CD14-positive monocyte (primary cell): Measurements from ENCODE around the gene AFF1. TPM values are rescaled to one million over a fixed set of nuclear protein-coding genes. Genes with fewer than 3 reads are reported as not detected.

Experiments used
- DNase-seq, 3 donors: peaks; one replicate each; pipeline ENCODE4 v3.0.0-alpha.2; 2011 to 2022
- H2AFZ ChIP-seq: 2 replicates; pipeline ENCODE4 v1.6.0; 2012; ENCODE audit warnings: mild to moderate bottlenecking, low read depth, low read length, inconsistent platforms; ENCODE audit not compliant: insufficient read depth, poor library complexity, severe bottlenecking
- H3K27ac ChIP-seq, 2 donors: 1 replicate in 1 of 2; 2 replicates in 1 of 2; pipeline ENCODE4 v1.5.1; 2012 to 2013; ENCODE audit warnings: low read length in 2 of 2, control low read depth in 1 of 2, inconsistent platforms in 1 of 2, low read depth in 1 of 2, mild to moderate bottlenecking in 1 of 2
- H3K27me3 ChIP-seq, 2 donors: one replicate each; pipeline versions ENCODE4 v1.6.0 to v1.6.1; 2011 to 2013; ENCODE audit warnings: low read length in 2 of 2; ENCODE audit not compliant: control insufficient read depth in 2 of 2, insufficient read depth in 2 of 2
- H3K36me3 ChIP-seq, 2 donors: replicated peaks in 1 of 2; 1 replicate in 1 of 2; 2 replicates in 1 of 2; pipeline versions ENCODE4 v1.5.1 to v1.6.1; 2012 to 2013; ENCODE audit warnings: low read length in 2 of 2, control low read depth in 1 of 2, inconsistent platforms in 1 of 2, mild to moderate bottlenecking in 1 of 2; ENCODE audit not compliant: insufficient read depth in 2 of 2, control insufficient read depth in 1 of 2
- H3K4me1 ChIP-seq, 2 donors: 1 replicate in 1 of 2; 2 replicates in 1 of 2; pipeline versions ENCODE4 v1.5.1 to v1.6.1; 2012 to 2013; ENCODE audit warnings: low read length in 2 of 2, control low read depth in 1 of 2, inconsistent platforms in 1 of 2, mild to moderate bottlenecking in 1 of 2, moderate library complexity in 1 of 2; ENCODE audit not compliant: insufficient read depth in 2 of 2, control insufficient read depth in 1 of 2
- H3K4me2 ChIP-seq: replicated peaks from 2 replicates; pipeline ENCODE3; 2012; ENCODE audit warnings: low read length, moderate library complexity, mild to moderate bottlenecking; ENCODE audit not compliant: poor library complexity, severe bottlenecking; ENCODE audit errors: extremely low read depth
- H3K4me3 ChIP-seq, 3 experiments: fragments of 200-600 bp in 1 of 3; sonication (generic) in 1 of 3; replicated peaks in 1 of 3; 1 replicate in 2 of 3; 2 replicates in 1 of 3; pipeline ENCODE4 v1.5.1; 2011 to 2013; ENCODE audit warnings: low read length in 3 of 3, mild to moderate bottlenecking in 3 of 3, control low read depth in 2 of 3, low read depth in 2 of 3, inconsistent platforms in 1 of 3, moderate library complexity in 1 of 3
- H3K79me2 ChIP-seq: 2 replicates; pipeline ENCODE4 v1.6.0; 2012; ENCODE audit warnings: mild to moderate bottlenecking, control low read depth, inconsistent platforms, low read length, moderate library complexity; ENCODE audit not compliant: insufficient read depth
- H3K9ac ChIP-seq: 2 replicates; pipeline ENCODE4 v1.6.0; 2017; ENCODE audit warnings: low read length, mild to moderate bottlenecking; ENCODE audit not compliant: insufficient read depth, poor library complexity, severe bottlenecking
- H3K9me3 ChIP-seq, 2 donors: replicated peaks in 1 of 2; 1 replicate in 1 of 2; 2 replicates in 1 of 2; pipeline versions ENCODE4 v1.5.1 to v1.6.1; 2012 to 2013; ENCODE audit warnings: low read length in 2 of 2, control low read depth in 1 of 2; ENCODE audit not compliant: control insufficient read depth in 1 of 2, insufficient read depth in 1 of 2
- H4K20me1 ChIP-seq: 2 replicates; pipeline ENCODE4 v1.6.0; 2012; ENCODE audit warnings: mild to moderate bottlenecking, low read length, control low read depth, moderate library complexity; ENCODE audit not compliant: insufficient read depth
- H3K27ac Mint-ChIP-seq, 7 donors: one replicate each; pipeline ENCODE4 v1.8.0; 2020; ENCODE audit warnings: mild to moderate bottlenecking in 7 of 7, mixed read lengths in 7 of 7, moderate library complexity in 6 of 7, inconsistent platforms in 2 of 7
- H3K27me3 Mint-ChIP-seq, 3 donors: one replicate each; pipeline ENCODE4 v1.8.0; 2021 to 2022; ENCODE audit warnings: low read depth in 3 of 3, mild to moderate bottlenecking in 3 of 3, mixed read lengths in 3 of 3, moderate library complexity in 3 of 3, inconsistent platforms in 1 of 3
- H3K36me3 Mint-ChIP-seq, 2 donors: one replicate each; pipeline ENCODE4 v1.8.0; 2020; ENCODE audit warnings: mixed read lengths in 2 of 2, inconsistent platforms in 1 of 2, mild to moderate bottlenecking in 1 of 2
- H3K4me1 Mint-ChIP-seq: one replicate; pipeline ENCODE4 v1.8.0; 2020; ENCODE audit warnings: mild to moderate bottlenecking, mixed read lengths
- H3K4me3 Mint-ChIP-seq, 2 donors: one replicate each; pipeline ENCODE4 v1.8.0; 2020; ENCODE audit warnings: mild to moderate bottlenecking in 2 of 2, mixed read lengths in 2 of 2, moderate library complexity in 1 of 2
- H3K9me3 Mint-ChIP-seq, 7 donors: one replicate each; pipeline ENCODE4 v1.8.0; 2020 to 2022; ENCODE audit warnings: mixed read lengths in 7 of 7, mild to moderate bottlenecking in 6 of 7, moderate library complexity in 6 of 7, inconsistent platforms in 2 of 7
- CTCF ChIP-seq: fragments of 200-600 bp; IDR thresholded peaks from one replicate; pipeline ENCODE4 v1.8.0; 2022; ENCODE audit warnings: antibody characterized with exemption, mild to moderate bottlenecking
- WGBS: methylation state at CpG from one replicate; pipeline ENCODE4 v1.1.5; 2013; ENCODE audit warnings: missing lambda C conversion rate; ENCODE audit not compliant: insufficient coverage; 5-methylcytosine and 5-hydroxymethylcytosine counted together
- intact Hi-C, 2 donors: fragments of 100-400 bp; cut with micrococcal nuclease; formaldehyde crosslinking; loops; one replicate each; pipeline versions ENCODE4 v1.15.0 to v1.15.1; 2023
- polyA plus RNA-seq, 3 donors: library from polyadenylated mRNA; depleted of rRNA in 1 of 3; unstranded in 2 of 3; stranded (reverse) in 1 of 3; fragments of 300-500 nt in 2 of 3; fragments of >200 nt in 1 of 3; fragmentation: Illumina TruSeq in 2 of 3; gene quantifications; 1 replicate in 2 of 3; 2 replicates in 1 of 3; pipeline ENCODE4 v1.2.3, GENCODE V29; 2012 to 2021

The AFF1 gene
- polyA plus RNA-seq, 3 donors, result 7.5 to 20.9 (median 16.3) TPM

GRCh38 chr4:86927843-86928395 lies 6.9 kb upstream of the AFF1 start:
- peaks cover 25% of the 10 kb centered on the region in 2 donors for H3K4me1 ChIP-seq
- H2AFZ ChIP-seq, result no peak overlapping the region
- no CpG with 5 or more reads among the region's 2 CpGs for WGBS
- H3K4me3 ChIP-seq, result no peak overlapping the region
- intact Hi-C loops, result loop anchor here in 1 of 2 donors (10.0 kb wide), 1 partner anchor 307 kb away; no protein-coding TSS in a partner anchor
- H3K9ac ChIP-seq, result no peak overlapping the region
- Mint-ChIP-seq H3K36me3 (peaks cover 4 to 12% of the 10 kb centered on the region in 2 donors), H3K9me3 (peaks cover 0 to 3% (median 0%) of the 10 kb centered on the region in 7 donors), H3K27me3 (no peaks in the 10 kb centered on the region), H3K27ac (peak overlapping the region; percentile 81 to 95 (median 89)), H3K4me1 (peaks cover 44% of the 10 kb centered on the region), H3K4me3 (no peak overlapping the region)
- no peaks in the 10 kb centered on the region for H3K36me3 ChIP-seq
- no peaks in the 10 kb centered on the region for H3K27me3 ChIP-seq
- no peak for TF ChIP-seq CTCF
- no peaks in the 10 kb centered on the region for H3K9me3 ChIP-seq
- peak overlapping the region; percentile 9 to 68 for H3K27ac ChIP-seq
- H3K4me2 ChIP-seq, result peak overlapping the region; percentile 14
- DNase-seq, result peak; percentile 82 to 91 (median 87)
- H4K20me1 ChIP-seq, result no peaks in the 10 kb centered on the region
- no peaks in the 10 kb centered on the region for H3K79me2 ChIP-seq

- Histone ChIP-seq H3K27me3 (no peaks in the 10 kb centered on the region), H3K9me3 (no peaks in the 10 kb centered on the region), H4K20me1 (no peaks in the 10 kb centered on the region), H3K9ac (no peak overlapping the region), H3K79me2 (no peaks in the 10 kb centered on the region), H2AFZ (no peak overlapping the region), H3K27ac (peak overlapping the region; percentile 9 to 68), H3K4me1 (peaks cover 26 to 29% of the 10 kb centered on the region in 2 donors), H3K4me3 (peak overlapping the region in 1 of 3 experiments; percentile 20), H3K4me2 (peak overlapping the region; percentile 14), H3K36me3 (no peaks in the 10 kb centered on the region)
- Mint-ChIP-seq H3K4me3 (no peak overlapping the region), H3K36me3 (peaks cover 4 to 10% of the 10 kb centered on the region in 2 donors), H3K4me1 (peaks cover 45% of the 10 kb centered on the region), H3K27ac (peak overlapping the region; percentile 80 to 95 (median 89)), H3K27me3 (no peaks in the 10 kb centered on the region), H3K9me3 (peaks cover 0 to 3% (median 0%) of the 10 kb centered on the region in 7 donors)
- DNase-seq, result no peak
- TF ChIP-seq CTCF, result no peak
- intact Hi-C loops, result loop anchor here in 1 of 2 donors (10.0 kb wide), 1 partner anchor 306 kb away; no protein-coding TSS in a partner anchor
- 63% methylated on average over 6 of the region's 10 CpGs for WGBS
Measured at GRCh38 chr4:86928400-86929255, 6.2 kb upstream of the AFF1 start.
